Neuronal stem cell (in vitro differentiated cells): ENCODE measurements around the gene INPP5J.

Experiments used
- DNase-seq: peaks from one replicate; pipeline ENCODE4 v3.0.0-alpha.2; 2013; ENCODE audit warnings: low spot score
- H2AFZ ChIP-seq: one replicate; pipeline ENCODE4 v1.6.1; 2013; ENCODE audit warnings: mild to moderate bottlenecking, low read length, inconsistent platforms
- H2AK5ac ChIP-seq: 2 replicates; pipeline ENCODE4 v1.6.1; 2013; ENCODE audit warnings: low read depth, mild to moderate bottlenecking, inconsistent platforms, low read length, moderate library complexity, mixed read lengths
- H2BK120ac ChIP-seq: 2 replicates; pipeline ENCODE4 v1.6.1; 2013; ENCODE audit warnings: low read depth, mild to moderate bottlenecking, inconsistent platforms, low read length, moderate library complexity, mixed read lengths
- H2BK12ac ChIP-seq: one replicate; pipeline ENCODE4 v1.6.1; 2013; ENCODE audit warnings: low read length, inconsistent platforms
- H2BK15ac ChIP-seq: 2 replicates; pipeline ENCODE4 v1.6.1; 2013; ENCODE audit warnings: mild to moderate bottlenecking, low read length, inconsistent platforms, mixed read lengths
- H2BK5ac ChIP-seq: one replicate; pipeline ENCODE4 v1.6.1; 2013; ENCODE audit warnings: inconsistent platforms, mild to moderate bottlenecking, low read length, moderate library complexity
- H3K14ac ChIP-seq: one replicate; pipeline ENCODE4 v1.6.1; 2013; ENCODE audit warnings: low read length, inconsistent platforms
- H3K18ac ChIP-seq: 2 replicates; pipeline ENCODE4 v1.6.1; 2013; ENCODE audit warnings: low read length, inconsistent platforms
- H3K23ac ChIP-seq: 2 replicates; pipeline ENCODE4 v1.6.1; 2013; ENCODE audit warnings: low read depth, mild to moderate bottlenecking, mixed read lengths, low read length, inconsistent platforms; ENCODE audit not compliant: poor library complexity
- H3K27ac ChIP-seq: replicated peaks from 3 replicates; pipeline ENCODE4 v1.5.1; 2013; ENCODE audit warnings: low read length, inconsistent platforms
- H3K27me3 ChIP-seq, 3 experiments: 2 replicates each; pipeline ENCODE4 v1.6.1; 2013; ENCODE audit warnings: low read length in 3 of 3, mild to moderate bottlenecking in 2 of 3, inconsistent platforms in 1 of 3, low read depth in 1 of 3, mixed read lengths in 1 of 3, moderate library complexity in 1 of 3; ENCODE audit not compliant: control insufficient read depth in 3 of 3, insufficient read depth in 3 of 3
- H3K36me3 ChIP-seq, 2 donors: replicated peaks in 1 of 2; 2 replicates each; pipeline ENCODE4 v1.6.1; 2013; ENCODE audit warnings: low read length in 2 of 2; ENCODE audit not compliant: control insufficient read depth in 2 of 2, insufficient read depth in 2 of 2
- H3K4ac ChIP-seq: 2 replicates; pipeline ENCODE4 v1.6.1; 2013; ENCODE audit warnings: inconsistent platforms, mild to moderate bottlenecking, low read length, moderate library complexity
- H3K4me1 ChIP-seq, 2 donors: 1 replicate in 1 of 2; 2 replicates in 1 of 2; pipeline ENCODE4 v1.6.1; 2013; ENCODE audit warnings: low read length in 2 of 2, low read depth in 1 of 2; ENCODE audit not compliant: control insufficient read depth in 2 of 2, insufficient read depth in 1 of 2
- H3K4me2 ChIP-seq: one replicate; pipeline ENCODE4 v1.6.1; 2013; ENCODE audit warnings: mild to moderate bottlenecking, low read length, inconsistent platforms; ENCODE audit not compliant: insufficient read depth, poor library complexity, severe bottlenecking
- H3K4me3 ChIP-seq, 2 donors: 2 replicates each; pipeline ENCODE4 v1.5.1; 2013; ENCODE audit warnings: low read length in 2 of 2, mild to moderate bottlenecking in 2 of 2, inconsistent platforms in 1 of 2, moderate library complexity in 1 of 2
- H3K79me1 ChIP-seq: one replicate; pipeline ENCODE4 v1.6.1; 2013; ENCODE audit warnings: low read depth, mild to moderate bottlenecking, inconsistent platforms, low read length, moderate library complexity
- H3K9ac ChIP-seq: one replicate; pipeline ENCODE4 v1.6.1; 2013; ENCODE audit warnings: mild to moderate bottlenecking, low read depth, low read length, inconsistent platforms; ENCODE audit not compliant: poor library complexity
- H3K9me3 ChIP-seq, 2 donors: replicated peaks in 1 of 2; 2 replicates each; pipeline versions ENCODE3 to v1.6.1; 2013; ENCODE audit warnings: low read length in 2 of 2, mild to moderate bottlenecking in 2 of 2, inconsistent platforms in 1 of 2, low read depth in 1 of 2, mixed read lengths in 1 of 2, moderate library complexity in 1 of 2; ENCODE audit not compliant: control insufficient read depth in 2 of 2, insufficient read depth in 1 of 2
- H4K8ac ChIP-seq: one replicate; pipeline ENCODE4 v1.6.1; 2013; ENCODE audit warnings: low read depth, mild to moderate bottlenecking, inconsistent platforms, low read length, moderate library complexity
- H4K91ac ChIP-seq: one replicate; pipeline ENCODE4 v1.6.1; 2013; ENCODE audit warnings: low read length, low read depth, mild to moderate bottlenecking, inconsistent platforms; ENCODE audit not compliant: poor library complexity
- WGBS, 2 donors: extraction: QIAGEN DNeasy Blood & Tissue Kit; methylation state at CpG; one replicate each; pipeline ENCODE4 v1.1.7; 2013; ENCODE audit warnings: missing lambda C conversion rate in 2 of 2, mixed read lengths in 1 of 2; ENCODE audit not compliant: insufficient read length in 2 of 2, insufficient replicate concordance in 1 of 2; ENCODE audit errors: extremely low coverage in 2 of 2; 5-methylcytosine and 5-hydroxymethylcytosine counted together

INPP5J gene

DNA sequence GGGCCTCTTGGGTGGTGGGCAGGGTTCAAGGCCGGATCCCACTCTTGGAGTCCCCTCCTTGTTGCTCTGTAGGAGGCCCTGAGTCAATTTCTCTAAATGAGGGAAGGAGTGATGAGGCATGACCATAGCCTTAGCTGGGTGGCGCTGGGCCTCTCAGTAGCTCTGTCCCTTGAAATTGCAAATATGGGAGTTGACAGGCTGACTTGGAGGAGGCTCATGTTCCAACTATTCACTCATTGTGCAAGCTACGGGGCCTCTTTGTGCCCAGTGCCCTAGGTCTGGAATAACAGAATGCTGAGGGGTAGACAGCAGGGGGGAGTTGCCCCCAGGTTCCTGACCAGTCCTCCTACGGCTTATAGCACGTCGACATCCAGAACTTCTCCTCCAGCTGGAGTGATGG is 23.4 kb upstream of the INPP5J start:
- Histone ChIP-seq H2BK15ac (no peak overlapping the region), H3K79me1 (no peaks in the 10 kb centered on the region), H2AFZ (no peak overlapping the region), H4K91ac (no peak overlapping the region), H2BK12ac (no peak overlapping the region), H2AK5ac (no peak overlapping the region), H3K23ac (no peak overlapping the region), H3K9me3 (peaks cover 0 to 2% of the 10 kb centered on the region in 2 donors), H2BK120ac (no peak overlapping the region), H4K8ac (no peak overlapping the region), H3K4me3 (no peak overlapping the region), H3K9ac (no peak overlapping the region), H3K36me3 (peaks cover 20 to 45% of the 10 kb centered on the region in 2 donors), H3K27ac (no peak overlapping the region), H3K18ac (no peak overlapping the region), H2BK5ac (no peak overlapping the region), H3K4me1 (peaks cover 0 to 9% of the 10 kb centered on the region in 2 donors), H3K4ac (no peak overlapping the region), H3K14ac (no peak overlapping the region), H3K27me3 (no peaks in the 10 kb centered on the region), H3K4me2 (no peak overlapping the region)
- DNase-seq, result no peak
- WGBS, 2 donors, result no CpG with 5 or more reads among the region's 6 CpGs

DNA sequence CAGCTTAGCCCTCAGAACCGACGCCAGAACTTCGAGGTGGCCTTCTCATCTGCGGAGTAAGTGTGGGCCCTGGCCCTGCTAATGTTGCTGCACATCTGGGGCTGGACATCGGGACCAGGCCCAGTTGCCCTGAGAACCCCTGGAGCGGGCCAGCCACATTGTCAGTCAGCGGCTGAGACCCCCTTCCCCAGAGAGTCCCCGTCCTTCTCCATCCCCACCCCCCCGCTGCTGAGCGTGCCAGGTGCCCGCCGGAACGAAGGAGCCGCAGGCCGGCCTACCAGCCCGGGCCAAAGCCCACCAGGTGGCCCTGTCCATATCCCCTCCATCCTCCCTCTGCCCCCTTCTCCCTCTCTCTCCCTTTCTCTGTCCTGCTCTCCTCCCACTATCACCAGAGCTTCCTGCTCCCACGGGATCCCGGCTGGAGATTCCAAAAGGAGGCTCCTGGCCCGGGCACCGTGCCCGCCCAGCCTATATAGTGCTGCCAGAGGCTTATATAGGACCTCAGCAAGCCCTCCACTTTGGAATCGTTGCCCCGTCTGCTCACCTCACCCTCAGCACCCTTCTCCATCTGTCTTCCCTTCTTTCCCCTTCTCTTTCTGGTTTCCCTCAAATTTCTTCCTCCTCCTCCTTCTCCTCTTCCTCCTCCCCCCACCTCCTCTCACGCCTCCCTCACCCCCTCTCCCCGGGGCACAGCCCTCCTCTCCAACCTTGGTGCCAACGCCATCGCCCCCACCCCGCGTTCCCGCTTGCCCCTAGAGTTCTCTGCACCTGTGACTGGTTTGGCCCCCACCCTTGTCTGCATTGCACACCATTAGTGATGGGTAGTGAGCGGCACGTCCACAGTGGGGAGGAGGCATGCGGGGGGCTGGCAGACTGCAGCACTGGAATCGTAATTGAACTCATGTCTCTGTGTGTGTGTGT is 22.7 kb upstream of the INPP5J start:
- Histone ChIP-seq H3K27me3 (peaks cover 0 to 1% (median 0%) of the 10 kb centered on the region in 3 experiments), H3K4me3 (no peak overlapping the region), H3K79me1 (no peaks in the 10 kb centered on the region), H2BK120ac (no peak overlapping the region), H3K9me3 (peaks cover 0 to 2% of the 10 kb centered on the region in 2 donors), H3K9ac (no peak overlapping the region), H2AK5ac (no peak overlapping the region), H2BK12ac (no peak overlapping the region), H4K8ac (no peak overlapping the region), H2BK5ac (no peak overlapping the region), H3K18ac (no peak overlapping the region), H3K23ac (no peak overlapping the region), H2BK15ac (no peak overlapping the region), H3K4ac (no peak overlapping the region), H4K91ac (no peak overlapping the region), H2AFZ (no peak overlapping the region), H3K4me1 (peaks cover 0 to 12% of the 10 kb centered on the region in 2 donors), H3K36me3 (peaks cover 18 to 45% of the 10 kb centered on the region in 2 donors), H3K14ac (no peak overlapping the region), H3K4me2 (no peak overlapping the region), H3K27ac (no peak overlapping the region)
- no peak for DNase-seq
- 100% methylated on average over 1 of the region's 34 CpGs; no CpG with 5 or more reads in 1 of the 2 donors for WGBS, 2 donors

DNA sequence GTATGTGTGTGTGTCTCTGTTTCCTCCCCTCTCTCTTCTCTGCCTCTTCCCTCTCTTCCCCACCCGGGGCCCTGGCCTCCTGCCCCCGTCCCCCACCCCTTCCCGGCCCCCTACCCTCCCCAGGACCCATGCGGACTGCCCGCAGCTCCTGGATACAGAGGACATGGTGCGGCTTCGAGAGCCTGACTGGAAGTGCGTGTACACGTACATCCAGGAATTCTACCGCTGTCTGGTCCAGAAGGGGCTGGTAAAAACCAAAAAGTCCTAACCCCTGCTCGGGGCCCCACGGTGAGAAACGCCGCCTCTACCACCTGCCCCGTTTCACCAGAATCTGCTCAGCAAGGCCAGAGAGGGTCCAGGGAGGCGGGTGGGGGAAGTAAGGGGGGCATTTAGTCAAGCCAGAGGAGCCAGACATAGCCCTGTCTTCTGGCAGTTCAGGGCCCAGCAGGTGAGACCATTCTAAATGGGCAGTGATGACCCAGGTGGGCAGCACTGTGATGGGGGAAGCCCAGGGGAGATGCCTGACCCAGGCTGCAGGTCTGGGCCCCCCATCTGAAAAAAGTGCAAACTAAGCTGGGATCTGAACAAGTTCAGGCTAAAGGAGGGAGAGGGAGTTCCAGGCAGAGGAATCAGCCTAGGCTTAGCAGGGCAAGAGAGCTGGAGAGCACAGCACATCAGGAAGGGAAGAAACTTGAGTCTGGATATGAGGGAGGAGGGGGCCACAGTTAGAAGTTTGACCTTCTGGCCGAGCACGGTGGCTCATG is 21.8 kb upstream of the INPP5J start:
- no peak overlapping the region for H3K4me2 ChIP-seq
- peaks cover 0 to 2% of the 10 kb centered on the region in 2 donors for H3K9me3 ChIP-seq
- no peak overlapping the region for H2BK5ac ChIP-seq
- no peaks in the 10 kb centered on the region for H3K79me1 ChIP-seq
- H2BK120ac ChIP-seq, result no peak overlapping the region
- peaks cover 0 to 10% (median 0%) of the 10 kb centered on the region in 3 experiments for H3K27me3 ChIP-seq
- H3K36me3 ChIP-seq, result peaks cover 11 to 36% of the 10 kb centered on the region in 2 donors
- H2BK12ac ChIP-seq, result no peak overlapping the region
- H3K4me1 ChIP-seq, result peaks cover 0 to 14% of the 10 kb centered on the region in 2 donors
- no peak overlapping the region for H3K18ac ChIP-seq
- no peak overlapping the region for H3K14ac ChIP-seq
- no peak overlapping the region for H2AFZ ChIP-seq
- no peak overlapping the region for H4K8ac ChIP-seq
- no peak overlapping the region for H4K91ac ChIP-seq
- H3K9ac ChIP-seq, result no peak overlapping the region
- H3K23ac ChIP-seq, result no peak overlapping the region
- no peak for DNase-seq
- no peak overlapping the region for H3K4ac ChIP-seq
- no peak overlapping the region for H2AK5ac ChIP-seq
- H3K4me3 ChIP-seq, result no peak overlapping the region
- WGBS, 2 donors, result no CpG with 5 or more reads among the region's 18 CpGs
- H3K27ac ChIP-seq, result no peak overlapping the region
- no peak overlapping the region for H2BK15ac ChIP-seq
